Myometrial cell (primary cell): ENCODE data around the gene BUB3. TPM values are rescaled to one million over a fixed set of nuclear protein-coding genes. Genes with fewer than 3 reads are reported as not detected.

Experiments used
- total RNA-seq: library from RNA; depleted of rRNA; stranded (reverse); fragments of >200 nt; gene quantifications from 2 replicates; pipeline ENCODE4 v1.2.3, GENCODE V29; 2015

The BUB3 gene
- total RNA-seq, result 142 and 222 TPM in 2 replicates

GRCh38 chr10:123154092-123154710 is at the start of gene BUB3:
BUB3 (plus strand) TSS chr10:123154402; CDS start chr10:123154918, 516 bp downstream.

GRCh38 chr10:123135415-123136141 is 18.6 kb upstream of the BUB3 start, which contains the start of gene HMX3:
HMX3 (plus strand) TSS chr10:123135970; CDS start chr10:123136051, 81 bp downstream.

GRCh38 chr10:123147635-123148413 is 6.4 kb upstream of the BUB3 start, which contains the start of gene HMX2:
HMX2 (plus strand) TSS chr10:123148136; CDS start chr10:123148379, 243 bp downstream.

Other genes with a start within 250 kb of the BUB3 start
- not detected in 2 replicates for gene FAM24A, start 243.8 kb upstream of the BUB3 start, total RNA-seq
- gene C10orf88, start 200.2 kb upstream of the BUB3 start, total RNA-seq, result 4.6 and 4.9 TPM in 2 replicates
- gene PSTK, start 174.0 kb upstream of the BUB3 start, total RNA-seq, result 1.6 and 3.2 TPM in 2 replicates
- 1.9 and 2.0 TPM in 2 replicates for gene IKZF5, start 145.6 kb upstream of the BUB3 start, total RNA-seq
- gene ACADSB, start 145.4 kb upstream of the BUB3 start, total RNA-seq, result 4.3 and 4.8 TPM in 2 replicates
- gene HMX3, start 18.4 kb upstream of the BUB3 start, total RNA-seq, result not detected in 2 replicates
- not detected in 2 replicates for gene HMX2, start 6.3 kb upstream of the BUB3 start, total RNA-seq